ENCODE measurements around the gene TARS3.
A peak's percentile ranks its signal among the peaks of the same experiment; 100 is the strongest.

Gene TARS3

GRCh38 chr15:101684384-101684783 is 39.9 kb downstream of the TARS3 start:
- TF ChIP-seq POLR2A (IDR thresholded peaks at IDR 0.05; ENCODE audit: low read length) (no peak), GATA1 (IDR thresholded peaks at IDR 0.05; ENCODE audit: low read depth, low read length) (no peak)
- peak in 1 of 2 experiments; percentile 8 for DNase-seq

- no peak for TF ChIP-seq POLR2A (IDR thresholded peaks at IDR 0.05; ENCODE audit: low read length)
- no peak for TF ChIP-seq GATA1 (IDR thresholded peaks at IDR 0.05; ENCODE audit: low read depth, low read length)
- no peak for DNase-seq
These were observed 44.5 kb downstream of the TARS3 start for GRCh38 chr15:101679806-101680205.

GRCh38 chr15:101676921-101677329 is 47.3 kb downstream of the TARS3 start:
- TF ChIP-seq GATA1 (IDR thresholded peaks at IDR 0.05; ENCODE audit: low read depth, low read length) (no peak), POLR2A (IDR thresholded peaks at IDR 0.05; ENCODE audit: low read length) (no peak)
- no peak for DNase-seq

GRCh38 chr15:101675796-101676582 is 48.3 kb downstream of the TARS3 start:
- TF ChIP-seq POLR2A (IDR thresholded peaks at IDR 0.05; ENCODE audit: low read length) (no peak), GATA1 (IDR thresholded peaks at IDR 0.05; ENCODE audit: low read depth, low read length) (no peak)
- no peak for DNase-seq

GRCh38 chr15:101675015-101675414 is 49.3 kb downstream of the TARS3 start:
- DNase-seq = no peak
- TF ChIP-seq GATA1 (IDR thresholded peaks at IDR 0.05; ENCODE audit: low read depth, low read length) = no peak
- TF ChIP-seq POLR2A (IDR thresholded peaks at IDR 0.05; ENCODE audit: low read length) = no peak

- TF ChIP-seq GATA1 (IDR thresholded peaks at IDR 0.05; ENCODE audit: low read depth, low read length) (no peak), POLR2A (IDR thresholded peaks at IDR 0.05; ENCODE audit: low read length) (no peak)
- DNase-seq = no peak
These were observed 52.0 kb downstream of the TARS3 start for GRCh38 chr15:101672298-101672697.

GRCh38 chr15:101669744-101670143 is 54.5 kb downstream of the TARS3 start:
- peak in 1 of 2 experiments; percentile 19 for DNase-seq
- no peak for TF ChIP-seq GATA1 (IDR thresholded peaks at IDR 0.05; ENCODE audit: low read depth, low read length)
- no peak for TF ChIP-seq POLR2A (IDR thresholded peaks at IDR 0.05; ENCODE audit: low read length)

- no peak for DNase-seq
- TF ChIP-seq GATA1 (IDR thresholded peaks at IDR 0.05; ENCODE audit: low read depth, low read length) (no peak), POLR2A (IDR thresholded peaks at IDR 0.05; ENCODE audit: low read length) (no peak)
These were observed 56.4 kb downstream of the TARS3 start for GRCh38 chr15:101667881-101668280.

GRCh38 chr15:101664303-101664913 is 59.9 kb downstream of the TARS3 start:
- TF ChIP-seq GATA1 (IDR thresholded peaks at IDR 0.05; ENCODE audit: low read depth, low read length) (no peak), POLR2A (IDR thresholded peaks at IDR 0.05; ENCODE audit: low read length) (no peak)
- DNase-seq = peak; percentile 9 to 10

- no peak for DNase-seq
- TF ChIP-seq POLR2A (IDR thresholded peaks at IDR 0.05; ENCODE audit: low read length) (no peak), GATA1 (IDR thresholded peaks at IDR 0.05; ENCODE audit: low read depth, low read length) (no peak)
These were observed 62.1 kb downstream of the TARS3 start for GRCh38 chr15:101662203-101662602.

- no peak for DNase-seq
- TF ChIP-seq GATA1 (IDR thresholded peaks at IDR 0.05; ENCODE audit: low read depth, low read length) = no peak
- TF ChIP-seq POLR2A (IDR thresholded peaks at IDR 0.05; ENCODE audit: low read length) = no peak
These were observed 64.3 kb downstream of the TARS3 start for GRCh38 chr15:101660005-101660404.

- TF ChIP-seq POLR2A (IDR thresholded peaks at IDR 0.05; ENCODE audit: low read length) (no peak), GATA1 (IDR thresholded peaks at IDR 0.05; ENCODE audit: low read depth, low read length) (no peak)
- DNase-seq = peak in 1 of 2 experiments; percentile 51
These were observed 66.1 kb downstream of the TARS3 start for GRCh38 chr15:101657968-101658784.

- no peak for DNase-seq
- no peak for TF ChIP-seq POLR2A (IDR thresholded peaks at IDR 0.05; ENCODE audit: low read length)
- no peak for TF ChIP-seq GATA1 (IDR thresholded peaks at IDR 0.05; ENCODE audit: low read depth, low read length)
These were observed 67.1 kb downstream of the TARS3 start for GRCh38 chr15:101657171-101657570.

- DNase-seq = peak in 1 of 2 experiments; percentile 21
These were observed 69.5 kb downstream of the TARS3 start for GRCh38 chr15:101654624-101655337.
